Endothelial cell of umbilical vein (primary cell): ENCODE results near the gene NTSR1. TPM values are rescaled to one million over a fixed set of nuclear protein-coding genes. Genes with fewer than 3 reads are reported as not detected.

Source experiments
- BruUV-seq: library from RNA; stranded (reverse); fragments of 400-500 nt; replicated peaks from 2 replicates; lab custom pipeline; 2021; lab: Mats Ljungman, UMichigan
- CTCF ChIA-PET: fragments of 300-600, 350-600 bp; sonication (Branson Sonifier 250); formaldehyde crosslinking; loops from one replicate; lab custom pipeline; 2021; ENCODE audit warnings: antibody characterized with exemption, inconsistent platforms; lab: Charles Lee
- POLR2A ChIA-PET: fragments of 300-600, 350-600 bp; sonication (Branson Sonifier 250); formaldehyde crosslinking; loops from one replicate; lab custom pipeline; 2021; ENCODE audit warnings: antibody characterized with exemption, inconsistent platforms; lab: Charles Lee
- DNase-seq: peaks from one replicate; pipeline ENCODE4 v3.0.0-alpha.2; 2011; ENCODE audit warnings: low read depth, low spot score
- FAIRE-seq: peaks from 2 replicates; lab custom pipeline; 2011; peaks lifted over from hg19 to GRCh38; lab: Jason Lieb, UNC
- H2AFZ ChIP-seq: 2 replicates; pipeline ENCODE4 v1.6.0; 2012; ENCODE audit warnings: low read depth, low read length, control low read depth, inconsistent platforms
- H3K27ac ChIP-seq: 2 replicates; pipeline ENCODE4 v1.5.1; 2011; ENCODE audit warnings: low read depth, mild to moderate bottlenecking, control low read depth, low read length, moderate library complexity; ENCODE audit not compliant: insufficient read depth
- H3K27me3 ChIP-seq, 2 experiments: 2 replicates each; pipeline versions ENCODE4 v1.6.0 to v1.6.1; 2011; ENCODE audit warnings: low read length in 2 of 2, mixed read lengths in 1 of 2; ENCODE audit not compliant: control insufficient read depth in 2 of 2, insufficient read depth in 2 of 2
- H3K36me3 ChIP-seq, 2 experiments: 2 replicates in 1 of 2; 3 replicates in 1 of 2; pipeline ENCODE4 v1.5.1; 2011; ENCODE audit warnings: low read length in 2 of 2, mild to moderate bottlenecking in 1 of 2, moderate library complexity in 1 of 2; ENCODE audit not compliant: control insufficient read depth in 2 of 2, insufficient read depth in 2 of 2; ENCODE audit errors: extremely low read depth in 1 of 2
- H3K4me1 ChIP-seq: 3 replicates; pipeline ENCODE4 v1.5.1; 2011; ENCODE audit warnings: mild to moderate bottlenecking, low read length; ENCODE audit not compliant: control insufficient read depth, insufficient read depth; ENCODE audit errors: extremely low read depth
- H3K4me2 ChIP-seq: 2 replicates; pipeline ENCODE4 v1.6.1; 2011; ENCODE audit warnings: low read length, control low read depth, mixed read lengths; ENCODE audit not compliant: insufficient read depth
- H3K4me3 ChIP-seq, 3 experiments: fragments of 200-600 bp in 1 of 3; sonication (generic), shearing (Covaris generic) in 1 of 3; replicated peaks in 1 of 3; 2 replicates each; pipeline ENCODE4 v1.5.1; 2011 to 2016; ENCODE audit warnings: control low read depth in 3 of 3, low read length in 3 of 3, mild to moderate bottlenecking in 2 of 3, inconsistent platforms in 1 of 3, low read depth in 1 of 3, moderate library complexity in 1 of 3; ENCODE audit not compliant: insufficient read depth in 1 of 3
- H3K79me2 ChIP-seq: 2 replicates; pipeline ENCODE4 v1.6.0; 2012; ENCODE audit warnings: low read length, inconsistent platforms; ENCODE audit not compliant: control insufficient read depth, insufficient read depth
- H3K9ac ChIP-seq: replicated peaks from 2 replicates; pipeline ENCODE3; 2011; ENCODE audit warnings: low read length, control low read depth; ENCODE audit not compliant: insufficient read depth; ENCODE audit errors: extremely low read depth
- H3K9me1 ChIP-seq: replicated peaks from 3 replicates; pipeline ENCODE4 v1.6.0; 2011; ENCODE audit warnings: mild to moderate bottlenecking, low read length; ENCODE audit not compliant: control insufficient read depth, insufficient read depth; ENCODE audit errors: extremely low read depth
- H3K9me3 ChIP-seq: replicated peaks from 2 replicates; pipeline ENCODE4 v1.5.1; 2012; ENCODE audit warnings: low read length, inconsistent platforms; ENCODE audit not compliant: control insufficient read depth, insufficient read depth
- H4K20me1 ChIP-seq: replicated peaks from 2 replicates; pipeline ENCODE3; 2011; ENCODE audit warnings: mild to moderate bottlenecking, low read length; ENCODE audit not compliant: control insufficient read depth, insufficient read depth; ENCODE audit errors: extremely low read depth
- EZH2 ChIP-seq: IDR thresholded peaks from 2 replicates; pipeline ENCODE4 v1.6.1; 2012; ENCODE audit warnings: borderline replicate concordance, low read depth, mild to moderate bottlenecking, moderate library complexity, low read length, inconsistent platforms; ENCODE audit not compliant: severe bottlenecking
- FOS ChIP-seq: IDR thresholded peaks from 2 replicates; pipeline ENCODE4 v1.6.1; 2011; ENCODE audit warnings: mild to moderate bottlenecking, low read length, moderate library complexity, borderline replicate concordance; ENCODE audit not compliant: insufficient read depth
- GATA2 ChIP-seq: IDR thresholded peaks from 2 replicates; pipeline ENCODE4 v1.7.0; 2011; ENCODE audit warnings: low read depth, mild to moderate bottlenecking, moderate library complexity, mixed read lengths, low read length; ENCODE audit not compliant: insufficient read length, insufficient read depth
- JUN ChIP-seq: IDR thresholded peaks from 2 replicates; pipeline ENCODE4 v1.6.1; 2011; ENCODE audit warnings: borderline replicate concordance, low read depth; ENCODE audit not compliant: insufficient read length, insufficient read depth
- MYC ChIP-seq: IDR thresholded peaks from one replicate; pipeline ENCODE4 v1.6.1; 2011; ENCODE audit warnings: mild to moderate bottlenecking, low read depth, low read length
- POLR2A ChIP-seq: IDR thresholded peaks from 2 replicates; pipeline ENCODE4 v1.6.1; 2012; ENCODE audit warnings: low read depth, mild to moderate bottlenecking, control low read depth, low read length
- POLR2AphosphoS5 ChIP-seq: IDR thresholded peaks from 2 replicates; pipeline ENCODE4 v1.6.1; 2012; ENCODE audit warnings: low read depth, mild to moderate bottlenecking, control low read depth, low read length, moderate library complexity; ENCODE audit not compliant: insufficient read depth
- dilution Hi-C: fragments of 300-500 bp; cut with MboI; formaldehyde crosslinking; loops from one replicate; pipeline ENCODE4 v1.15.0; 2019; ENCODE audit warnings: low sequenced_read_pairs; ENCODE audit not compliant: extremely low pct_ligation_motif_present
- intact Hi-C: fragments of 100-400 bp; cut with micrococcal nuclease; formaldehyde crosslinking; loops from one replicate; pipeline ENCODE4 v1.10.0; 2022
- polyA plus RNA-seq, 4 experiments: library from polyadenylated mRNA; depleted of rRNA in 3 of 4; stranded (reverse) in 3 of 4; unstranded in 1 of 4; fragments of >200 nt; gene quantifications; 2 replicates each; pipeline versions ENCODE4 v1.2.1 to v1.2.3, GENCODE V29; 2011 to 2012; ENCODE audit warnings: missing spikeins in 1 of 4
- total RNA-seq: library from RNA; stranded (reverse); gene quantifications from 2 replicates; pipeline ENCODE4 v1.2.3, GENCODE V29; 2021
- TF ChIP-seq, protein P1 (sequence below): IDR thresholded peaks from 2 replicates; pipeline ENCODE4 v1.6.1; 2011; ENCODE audit not compliant: insufficient read depth, insufficient read length
- TF ChIP-seq, protein P2 (sequence below), 2 donors: IDR thresholded peaks; 1 replicate in 1 of 2; 2 replicates in 1 of 2; pipeline ENCODE4 v1.5.1; 2011; ENCODE audit warnings: low read length in 2 of 2, mild to moderate bottlenecking in 2 of 2, moderate library complexity in 2 of 2, control low read depth in 1 of 2, inconsistent platforms in 1 of 2, low read depth in 1 of 2; ENCODE audit not compliant: insufficient read depth in 1 of 2; ENCODE audit errors: extremely low read depth in 1 of 2

NTSR1 gene
- total and polyA plus RNA-seq, 2 donors (not counting 3 experiments of a cell fraction or from before 2014, with no cell fraction given) = 0.14 to 2.1 TPM

DNA sequence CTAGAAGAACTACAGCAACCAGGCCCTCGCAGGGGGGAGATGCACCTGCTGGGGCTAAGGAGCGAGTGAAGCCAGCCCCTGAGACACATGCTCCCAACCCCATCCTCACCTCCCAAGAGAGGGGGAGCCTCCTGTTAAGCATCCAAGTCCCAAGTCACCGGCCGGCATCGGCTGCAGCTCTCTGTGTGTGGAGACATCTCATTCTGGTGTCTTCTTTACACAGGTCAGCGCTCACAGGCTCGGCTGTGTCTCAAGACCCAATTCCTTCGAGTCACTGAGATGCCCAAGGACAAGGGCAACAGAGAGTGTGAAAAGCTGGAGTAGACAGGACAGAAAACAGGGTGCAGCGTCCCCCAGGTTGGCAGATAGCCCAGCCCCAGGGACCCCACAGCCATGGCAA is 66.6 kb downstream of the NTSR1 start:
- H3K4me2 ChIP-seq = no peak overlapping the region
- BruUV-seq = no TSS peak
- H3K79me2 ChIP-seq = no peaks in the 10 kb centered on the region
- TF ChIP-seq POLR2AphosphoS5 (no peak), JUN (no peak), MYC (no peak), GATA2 (no peak), POLR2A (no peak), FOS (no peak), EZH2 (no peak)
- TF ChIP-seq, protein P1, sequence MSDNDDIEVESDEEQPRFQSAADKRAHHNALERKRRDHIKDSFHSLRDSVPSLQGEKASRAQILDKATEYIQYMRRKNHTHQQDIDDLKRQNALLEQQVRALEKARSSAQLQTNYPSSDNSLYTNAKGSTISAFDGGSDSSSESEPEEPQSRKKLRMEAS = no peak
- TF ChIP-seq, protein P2, sequence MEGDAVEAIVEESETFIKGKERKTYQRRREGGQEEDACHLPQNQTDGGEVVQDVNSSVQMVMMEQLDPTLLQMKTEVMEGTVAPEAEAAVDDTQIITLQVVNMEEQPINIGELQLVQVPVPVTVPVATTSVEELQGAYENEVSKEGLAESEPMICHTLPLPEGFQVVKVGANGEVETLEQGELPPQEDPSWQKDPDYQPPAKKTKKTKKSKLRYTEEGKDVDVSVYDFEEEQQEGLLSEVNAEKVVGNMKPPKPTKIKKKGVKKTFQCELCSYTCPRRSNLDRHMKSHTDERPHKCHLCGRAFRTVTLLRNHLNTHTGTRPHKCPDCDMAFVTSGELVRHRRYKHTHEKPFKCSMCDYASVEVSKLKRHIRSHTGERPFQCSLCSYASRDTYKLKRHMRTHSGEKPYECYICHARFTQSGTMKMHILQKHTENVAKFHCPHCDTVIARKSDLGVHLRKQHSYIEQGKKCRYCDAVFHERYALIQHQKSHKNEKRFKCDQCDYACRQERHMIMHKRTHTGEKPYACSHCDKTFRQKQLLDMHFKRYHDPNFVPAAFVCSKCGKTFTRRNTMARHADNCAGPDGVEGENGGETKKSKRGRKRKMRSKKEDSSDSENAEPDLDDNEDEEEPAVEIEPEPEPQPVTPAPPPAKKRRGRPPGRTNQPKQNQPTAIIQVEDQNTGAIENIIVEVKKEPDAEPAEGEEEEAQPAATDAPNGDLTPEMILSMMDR (IDR thresholded peaks at IDR 0.05; ENCODE audit: extremely low read depth in 1 of 2, insufficient read depth in 1 of 2, low read depth in 1 of 2, low read length in 2 of 2) = no peak
- dilution Hi-C loops (no loop called here), intact Hi-C loops (no loop called here)
- H3K27ac ChIP-seq = no peak overlapping the region
- ChIA-PET CTCF (no interaction called here), POLR2A (no interaction called here)
- H3K9me3 ChIP-seq = no peaks in the 10 kb centered on the region
- H3K4me1 ChIP-seq = peaks cover 11% of the 10 kb centered on the region
- FAIRE-seq (no peak), DNase-seq (no peak)
- H3K4me3 ChIP-seq = no peak overlapping the region
- no peaks in the 10 kb centered on the region for H3K9me1 ChIP-seq
- no peaks in the 10 kb centered on the region for H3K27me3 ChIP-seq
- H2AFZ ChIP-seq = no peak overlapping the region
- H3K9ac ChIP-seq = no peak overlapping the region
- H4K20me1 ChIP-seq = no peaks in the 10 kb centered on the region
- no peaks in the 10 kb centered on the region for H3K36me3 ChIP-seq
